NAMALWA (cell line): Measurements from ENCODE around the gene FLACC1.
A peak's percentile ranks its signal among the peaks of the same experiment; 100 is the strongest.

Experiments used
- DNase-seq: peaks from one replicate; pipeline ENCODE4 v3.0.0-alpha.2; 2015; ENCODE audit warnings: low spot score

The FLACC1 gene

DNA sequence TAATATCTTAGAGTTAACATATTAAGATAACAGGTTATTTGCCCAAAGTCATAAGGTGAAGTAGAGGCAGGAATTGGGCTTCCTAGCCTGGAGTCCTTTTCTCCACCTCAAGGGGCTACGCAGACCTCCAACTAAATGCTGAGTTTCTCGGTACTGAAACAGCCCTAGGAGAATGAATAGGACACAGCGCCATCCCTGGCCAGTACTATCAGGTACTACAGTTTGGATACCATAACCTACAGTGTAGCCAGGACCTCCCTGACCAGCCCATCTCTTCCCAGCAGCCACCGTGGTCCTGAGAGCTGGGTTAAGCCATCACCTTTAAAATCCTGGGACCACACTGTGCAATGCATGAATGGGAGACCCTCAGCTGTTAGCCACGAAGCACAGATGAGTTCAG lies 81.2 kb downstream of the FLACC1 start:
- no peak for DNase-seq

DNA sequence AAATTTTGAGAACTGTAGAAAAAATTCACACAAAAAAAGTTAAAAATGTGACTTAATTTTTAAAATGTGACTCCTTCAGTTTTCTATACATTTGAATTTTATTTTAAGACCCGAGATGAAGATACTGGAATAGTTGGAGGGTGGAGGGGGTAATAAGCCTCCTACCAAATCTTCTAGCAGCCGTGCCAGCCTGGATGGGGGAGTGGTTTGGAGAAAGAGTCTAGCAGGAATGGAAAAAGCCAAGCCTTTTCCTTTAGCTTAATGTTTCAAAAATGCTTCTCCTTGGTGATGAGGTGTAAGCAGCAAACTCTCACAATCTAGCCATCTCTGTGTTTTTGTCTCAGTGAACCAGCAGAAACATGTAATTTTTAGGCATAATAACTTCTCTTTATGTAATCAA lies 82.1 kb downstream of the FLACC1 start:
- DNase-seq: no peak

DNA sequence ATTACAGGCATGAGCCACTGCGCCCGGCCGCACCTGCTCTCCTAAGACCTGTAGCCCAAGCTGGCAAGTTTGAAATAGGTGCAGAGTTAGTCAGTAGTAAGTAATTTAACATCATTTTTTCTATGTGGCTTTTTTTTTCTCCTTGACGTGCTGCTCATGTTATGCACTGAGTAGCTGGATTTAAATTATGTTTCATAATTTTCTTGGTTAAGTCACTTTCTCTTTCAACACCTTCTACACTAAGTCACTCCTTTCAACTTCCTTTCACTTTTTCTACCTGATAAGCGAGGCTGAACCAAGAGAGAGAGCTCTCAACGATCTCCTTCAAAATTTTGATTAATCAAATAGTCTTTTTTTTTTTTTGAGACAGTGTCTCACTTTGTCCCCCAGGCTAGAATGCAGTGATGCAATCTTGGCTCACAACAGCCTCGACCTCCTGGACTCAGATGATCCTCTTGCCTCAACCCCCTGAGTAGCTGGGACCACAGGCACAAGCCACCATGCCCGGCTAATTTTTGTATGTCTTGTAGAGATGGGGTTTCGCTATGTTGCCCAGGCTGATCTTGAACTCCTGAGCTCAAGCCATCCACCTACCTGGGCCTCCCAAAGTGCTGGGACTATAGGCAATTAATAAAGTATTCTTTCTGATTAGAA lies 83.7 kb downstream of the FLACC1 start:
- no peak for DNase-seq

DNA sequence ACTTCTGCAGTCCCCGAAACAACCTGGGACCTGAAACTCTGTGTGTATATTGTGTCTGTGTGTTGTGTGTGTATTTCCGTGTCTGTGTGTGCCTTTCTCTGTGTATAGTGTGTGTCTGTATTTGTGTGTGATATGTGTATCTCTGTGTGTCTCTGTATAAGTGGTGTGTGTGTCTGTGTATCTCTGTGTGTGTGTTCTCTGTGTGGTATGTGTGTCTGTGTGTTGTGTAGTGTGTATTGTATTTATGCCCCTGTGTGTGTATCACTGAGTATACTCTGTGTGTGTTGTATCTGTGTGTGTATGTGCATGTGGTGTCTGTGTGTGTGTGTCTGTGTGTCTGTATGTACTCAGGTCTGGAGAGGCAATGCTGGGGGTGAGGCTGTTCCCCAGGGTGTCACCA lies 85.2 kb downstream of the FLACC1 start:
- no peak for DNase-seq

DNA sequence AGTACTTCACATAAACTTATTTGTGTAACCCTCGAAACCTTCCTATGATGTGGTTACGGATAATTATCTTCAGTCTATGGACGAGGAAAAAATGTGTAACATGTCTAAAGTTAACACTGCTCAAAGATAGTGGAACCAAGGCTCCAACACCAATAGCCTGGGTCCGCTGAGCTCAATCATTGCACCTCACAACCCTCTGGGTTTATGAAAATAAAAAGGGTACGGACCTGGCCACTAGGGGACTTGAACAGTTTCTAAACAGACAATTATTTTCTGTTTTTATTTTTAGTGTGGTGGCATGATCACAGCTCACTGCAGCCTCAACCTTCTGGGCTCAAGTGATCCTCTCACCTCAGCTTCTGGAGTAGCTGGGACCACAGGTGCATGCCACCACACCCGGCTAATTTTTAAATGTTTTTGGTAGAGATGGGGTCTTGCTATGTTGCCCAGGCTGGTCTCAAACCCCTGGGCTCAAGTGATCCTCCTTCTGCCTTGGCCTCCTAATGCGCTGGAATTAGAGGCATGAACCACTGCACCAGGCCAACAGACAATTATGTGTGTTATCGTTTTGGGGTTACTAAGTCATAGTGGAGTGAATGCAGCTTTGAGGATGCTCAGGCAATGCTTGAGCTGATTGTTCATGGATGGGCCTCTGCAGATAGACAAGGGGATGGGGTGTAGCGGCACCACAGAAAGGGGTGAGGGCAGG lies 86.7 kb downstream of the FLACC1 start:
- DNase-seq: no peak

DNA sequence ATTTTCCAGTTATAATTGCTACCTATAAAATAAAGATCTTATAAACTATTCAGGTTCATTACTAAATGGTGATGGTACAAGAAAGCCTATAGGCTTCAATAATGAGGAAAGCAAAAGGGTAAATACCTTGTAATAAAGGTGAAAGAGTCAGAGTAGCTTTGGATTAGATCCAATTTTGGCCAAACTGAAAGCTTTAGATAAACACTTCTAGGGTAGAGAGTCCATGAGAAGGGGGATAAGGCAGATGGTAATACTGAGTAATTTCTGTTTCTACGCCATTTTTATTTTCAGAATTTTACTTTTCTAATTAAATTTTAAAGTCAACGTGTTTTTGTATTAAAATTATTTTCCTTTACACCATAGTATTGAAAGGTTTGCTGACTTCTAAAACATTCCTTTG lies 87.4 kb downstream of the FLACC1 start:
- no peak for DNase-seq

DNA sequence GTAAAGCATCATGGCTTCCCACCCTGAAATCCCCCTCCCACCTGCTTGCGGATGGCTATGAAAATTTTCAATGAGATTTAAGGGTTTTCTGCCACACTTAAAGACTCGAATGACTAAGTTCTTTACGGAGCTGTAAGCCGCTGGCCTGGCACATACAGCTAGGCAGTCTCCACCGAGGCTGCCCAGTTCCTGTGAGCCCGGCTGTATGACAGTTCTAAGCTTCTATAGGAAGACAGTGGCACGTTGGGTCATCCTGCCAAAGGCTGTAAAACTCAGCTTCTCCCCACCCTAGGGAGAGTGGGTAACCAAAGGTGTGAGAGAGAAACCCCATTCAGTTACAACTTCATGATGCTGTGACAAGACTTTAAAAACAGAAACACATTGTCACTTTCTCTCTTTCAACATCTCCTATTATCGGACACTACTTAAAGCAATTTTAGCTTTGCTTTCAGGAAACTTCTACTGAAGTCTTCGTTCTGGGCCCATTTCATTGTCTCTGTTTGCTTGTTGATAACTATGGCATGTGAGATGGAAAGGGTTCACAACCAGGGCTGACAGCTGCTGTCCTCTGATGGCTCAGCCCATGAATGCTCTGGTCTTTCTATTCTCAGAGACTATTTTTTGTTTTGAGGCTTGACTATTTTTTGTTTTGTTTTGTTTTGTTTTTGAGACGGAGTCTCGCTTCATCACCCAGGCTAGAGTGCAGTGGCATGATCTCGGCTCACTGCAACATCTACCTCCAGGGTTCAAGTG lies 89.7 kb downstream of the FLACC1 start:
- DNase-seq: no peak

DNA sequence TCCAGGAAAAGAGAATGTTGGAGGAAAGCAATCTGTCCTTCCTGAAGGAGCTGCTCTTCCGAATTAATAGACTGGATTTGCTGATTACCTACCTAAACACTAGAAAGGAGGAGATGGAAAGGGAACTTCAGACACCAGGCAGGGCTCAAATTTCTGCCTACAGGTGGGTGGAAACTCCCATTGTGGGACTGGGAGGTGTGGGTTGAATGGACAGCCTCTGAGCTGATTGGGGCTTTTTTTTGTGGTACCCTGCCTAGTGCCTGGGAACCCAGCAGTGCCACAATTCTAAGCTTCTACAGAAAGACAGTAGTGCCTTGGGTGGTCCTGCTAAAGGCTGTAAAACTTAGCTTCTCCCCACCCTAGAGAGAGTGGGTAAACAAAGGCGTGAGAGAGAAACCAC lies 90.5 kb downstream of the FLACC1 start:
- no peak for DNase-seq

DNA sequence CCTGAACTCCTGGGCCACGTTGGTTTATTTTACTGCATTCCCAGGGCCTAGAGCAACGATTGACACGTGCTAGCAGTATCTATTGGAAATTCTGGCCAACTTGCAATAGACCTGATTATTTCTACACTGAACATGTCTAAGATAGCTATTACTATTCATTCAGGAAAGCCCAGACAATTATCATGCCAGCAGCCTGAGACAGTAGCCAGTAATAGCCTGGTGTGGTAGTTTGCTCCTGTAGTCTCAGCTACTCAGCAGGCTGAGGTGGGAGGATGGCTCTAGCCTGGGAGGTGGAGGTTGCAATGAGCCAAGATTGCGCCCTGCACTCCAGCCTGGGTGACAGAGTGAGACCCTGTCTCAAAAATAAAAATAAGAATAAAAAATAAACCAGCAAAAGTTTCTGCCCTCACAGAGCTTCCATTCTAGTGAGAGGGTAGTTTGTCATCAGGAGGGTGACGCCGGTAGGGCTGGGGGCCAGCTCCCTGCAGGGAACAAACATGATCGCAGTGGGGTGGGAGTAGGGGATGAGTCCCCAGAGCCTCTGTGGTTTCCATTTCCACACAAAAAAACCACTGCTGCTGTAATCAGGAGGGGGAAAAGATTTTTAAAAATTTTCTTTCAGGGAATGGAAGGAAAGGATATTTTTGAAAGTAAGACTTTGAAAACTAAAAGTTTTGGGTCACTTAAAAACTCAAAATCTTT lies 92.5 kb downstream of the FLACC1 start:
- DNase-seq: no peak

DNA sequence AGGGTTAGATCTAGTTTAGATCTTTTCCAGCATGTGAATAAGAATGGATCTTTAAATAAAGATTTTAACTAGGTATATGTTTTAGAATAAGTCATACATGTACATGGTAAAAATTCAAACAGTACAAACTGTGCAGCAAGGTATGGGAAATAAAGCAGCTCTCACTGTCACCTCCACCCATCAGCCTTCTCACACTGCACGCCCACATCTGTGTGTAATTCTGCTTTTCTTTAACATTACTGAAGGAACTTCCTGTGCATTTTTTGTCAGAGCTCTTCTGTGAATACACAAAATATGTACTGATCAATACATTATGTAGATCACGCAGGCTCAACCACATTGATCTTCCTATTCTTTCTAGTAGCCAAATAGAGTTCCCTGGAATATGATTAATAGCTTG lies 93.4 kb downstream of the FLACC1 start:
- DNase-seq: peak; percentile 16

DNA sequence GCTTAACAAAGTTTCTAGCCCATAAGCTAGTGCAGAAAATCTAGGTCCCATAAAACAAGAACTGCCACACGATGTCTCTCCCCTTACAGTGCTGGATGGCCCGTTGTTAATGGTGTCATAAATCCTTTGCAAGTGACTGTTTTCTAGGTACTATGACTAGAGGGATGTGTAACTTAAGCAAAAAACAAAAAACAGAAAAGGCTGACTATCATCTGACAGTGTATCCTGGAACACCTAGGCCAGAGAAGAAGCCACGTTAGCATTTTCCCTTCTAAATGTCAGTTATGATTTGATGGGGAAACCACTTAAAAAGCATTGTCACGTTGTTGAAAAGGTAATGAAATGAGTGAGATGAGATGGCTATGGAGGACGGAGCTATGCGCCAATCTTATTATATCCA lies 94.4 kb downstream of the FLACC1 start:
- DNase-seq: no peak

DNA sequence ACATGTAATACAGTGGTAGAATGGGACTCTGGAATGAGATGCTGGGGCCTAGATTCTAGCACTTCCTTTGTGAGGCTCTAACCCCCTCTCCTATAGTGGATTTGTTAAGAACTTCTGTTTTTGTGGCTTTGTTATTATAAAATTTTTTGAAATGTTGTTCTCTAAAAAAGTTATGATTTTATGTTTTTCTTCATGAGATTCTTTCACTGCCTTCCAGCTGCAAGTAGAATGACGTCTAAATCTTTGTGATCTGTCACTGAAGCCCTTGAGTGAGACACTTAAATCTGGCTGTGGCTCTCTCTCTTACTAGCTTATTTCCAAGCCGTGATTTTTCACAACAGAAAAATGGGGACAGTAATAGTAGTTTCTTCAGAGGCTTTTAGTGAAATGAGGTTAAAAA lies 95.2 kb downstream of the FLACC1 start:
- peak; percentile 24 for DNase-seq

DNA sequence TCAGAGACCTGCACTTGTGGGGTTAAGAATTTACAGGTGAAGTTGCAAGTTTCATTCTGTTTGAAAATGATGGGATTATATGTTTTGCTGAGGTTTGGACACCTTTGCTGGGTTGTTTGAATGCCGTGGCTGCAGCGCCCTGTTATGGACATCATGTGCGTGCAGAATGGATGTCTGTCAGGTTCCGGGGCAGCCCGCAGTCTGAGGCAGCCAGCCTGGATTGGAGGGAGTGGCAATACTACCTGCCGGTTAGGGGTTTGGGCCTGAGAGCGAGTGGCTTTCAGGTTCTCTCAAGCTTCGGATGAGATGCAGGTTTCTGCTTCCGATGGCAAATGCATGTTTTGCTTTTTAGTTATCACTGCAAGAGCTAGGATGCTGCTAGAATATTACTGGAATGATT lies 95.7 kb downstream of the FLACC1 start:
- DNase-seq: no peak

DNA sequence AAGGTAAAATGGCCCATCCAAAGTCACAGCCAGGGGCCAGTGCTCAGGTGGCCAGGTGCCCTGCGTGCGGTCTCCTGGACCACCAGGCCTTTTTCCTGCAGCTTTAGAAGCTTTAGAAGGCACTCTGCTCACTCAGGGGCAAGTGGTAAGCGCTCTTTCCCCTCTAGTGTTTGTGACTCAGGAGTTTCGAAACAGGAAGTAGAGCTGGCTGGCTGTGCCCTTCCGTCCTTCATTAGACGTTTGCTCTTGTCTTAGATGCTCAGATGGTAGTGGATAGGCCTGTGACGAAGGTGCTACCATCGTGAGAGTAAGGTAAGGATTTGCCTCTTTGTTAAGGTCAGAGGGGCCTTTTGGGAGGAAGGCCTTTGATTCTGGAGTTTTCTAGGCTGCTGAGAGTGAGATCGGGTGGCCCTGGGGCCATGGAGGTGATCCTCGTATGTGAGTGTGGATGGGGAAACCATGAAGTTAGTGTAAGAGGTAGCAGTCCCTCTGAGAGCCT lies 96.8 kb downstream of the FLACC1 start, which contains the start of gene CASP8:
TSS of gene CASP8 (plus strand) at position 235 of the 499 bp plus-strand sequence. CDS start 5,951 bp downstream, outside the sequence.
- peak; percentile 89 for DNase-seq

DNA sequence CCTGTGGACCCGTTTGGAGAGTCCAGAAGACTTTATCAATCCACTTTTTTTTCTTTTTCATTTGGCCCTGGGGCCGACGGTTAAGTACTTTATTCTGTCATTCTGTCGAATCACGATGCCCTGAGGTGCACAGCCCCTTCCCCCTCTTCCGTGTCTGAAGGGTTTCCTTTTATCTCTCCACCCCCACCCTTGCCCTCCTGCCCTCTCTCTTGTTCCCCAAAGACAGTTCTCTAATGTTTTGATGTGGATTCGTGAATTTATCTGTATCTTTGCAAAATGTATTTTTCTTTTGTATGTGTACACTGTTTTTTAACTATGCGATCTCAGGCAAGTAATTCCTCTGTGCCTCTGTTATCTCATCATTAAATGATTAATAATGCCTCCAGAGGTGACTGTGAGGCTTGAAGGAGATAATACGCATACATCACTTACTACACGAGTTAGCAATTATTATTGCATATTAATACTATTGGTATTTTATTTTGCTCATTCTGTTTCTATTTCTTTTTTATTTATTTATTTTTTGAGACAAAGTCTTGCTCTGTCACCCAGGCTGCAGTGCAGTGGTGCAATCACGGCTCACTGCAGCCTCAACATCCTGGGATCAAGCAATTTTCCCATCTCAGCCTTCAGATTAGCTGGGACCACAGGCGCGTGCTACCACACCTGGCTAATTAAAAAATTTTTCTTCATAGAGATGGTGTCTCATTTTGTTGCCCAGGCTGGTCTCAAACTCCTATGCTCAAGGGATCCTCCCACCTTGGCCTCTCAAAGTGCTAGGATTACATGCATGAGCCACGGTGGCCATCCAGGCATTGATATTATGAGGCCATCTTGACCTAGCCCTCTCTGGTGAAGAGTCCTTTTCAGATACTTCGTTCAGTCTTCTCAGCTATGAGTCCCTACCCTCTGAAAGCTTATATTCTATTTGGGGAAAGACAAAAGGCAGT lies 98.2 kb downstream of the FLACC1 start:
- DNase-seq: peak; percentile 19

DNA sequence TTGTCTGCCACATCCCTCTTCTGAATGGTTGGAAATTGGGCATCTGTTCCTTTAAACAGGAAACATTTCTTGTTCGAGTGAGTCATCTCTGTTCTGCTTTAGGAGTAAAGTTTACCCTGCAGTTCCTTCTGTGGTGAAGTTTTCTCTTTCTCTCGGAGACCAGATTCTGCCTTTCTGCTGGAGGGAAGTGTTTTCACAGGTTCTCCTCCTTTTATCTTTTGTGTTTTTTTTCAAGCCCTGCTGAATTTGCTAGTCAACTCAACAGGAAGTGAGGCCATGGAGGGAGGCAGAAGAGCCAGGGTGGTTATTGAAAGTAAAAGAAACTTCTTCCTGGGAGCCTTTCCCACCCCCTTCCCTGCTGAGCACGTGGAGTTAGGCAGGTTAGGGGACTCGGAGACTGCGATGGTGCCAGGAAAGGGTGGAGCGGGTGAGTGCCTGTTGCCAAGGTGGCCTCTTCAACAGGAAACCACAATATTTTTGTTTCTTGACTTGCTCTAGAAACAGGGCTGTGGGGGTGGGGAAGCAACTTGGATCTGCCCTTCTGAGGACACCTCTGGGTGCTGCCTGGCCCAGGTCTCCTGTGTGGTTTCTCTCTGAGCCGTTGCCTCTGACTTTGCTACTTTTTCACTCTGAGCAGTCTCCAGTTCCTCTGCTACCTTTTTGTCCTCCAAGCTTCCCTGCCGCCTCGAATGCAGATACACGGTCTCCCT lies 99.0 kb downstream of the FLACC1 start:
- peak; percentile 89 for DNase-seq

DNA sequence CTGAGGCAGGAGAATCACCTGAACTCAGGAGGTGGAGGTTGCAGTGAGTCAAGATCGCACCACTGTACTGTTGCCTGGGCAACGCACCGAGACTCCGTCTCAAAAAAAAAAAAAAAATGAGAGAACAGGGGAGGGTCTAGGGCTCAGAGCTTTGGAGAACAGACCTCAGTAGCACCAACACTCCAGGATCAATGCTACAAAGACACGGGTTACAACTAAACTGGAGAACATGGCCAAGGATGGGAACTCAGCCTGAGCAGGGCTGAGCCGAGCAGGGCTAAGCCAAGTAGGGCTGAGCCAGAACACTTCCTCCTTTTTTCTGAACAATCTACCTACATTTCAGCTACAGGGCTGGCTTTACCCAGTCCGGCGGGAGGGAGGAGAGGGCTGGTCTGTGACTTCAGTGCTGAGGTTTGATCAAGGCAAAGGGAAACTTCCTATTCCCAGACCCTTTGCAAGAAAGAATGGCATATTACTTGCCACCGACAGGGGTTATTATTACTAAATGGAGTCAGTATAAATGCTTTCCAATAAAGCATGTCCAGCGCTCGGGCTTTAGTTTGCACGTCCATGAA lies 99.7 kb downstream of the FLACC1 start:
- DNase-seq: peak; percentile 68

DNA sequence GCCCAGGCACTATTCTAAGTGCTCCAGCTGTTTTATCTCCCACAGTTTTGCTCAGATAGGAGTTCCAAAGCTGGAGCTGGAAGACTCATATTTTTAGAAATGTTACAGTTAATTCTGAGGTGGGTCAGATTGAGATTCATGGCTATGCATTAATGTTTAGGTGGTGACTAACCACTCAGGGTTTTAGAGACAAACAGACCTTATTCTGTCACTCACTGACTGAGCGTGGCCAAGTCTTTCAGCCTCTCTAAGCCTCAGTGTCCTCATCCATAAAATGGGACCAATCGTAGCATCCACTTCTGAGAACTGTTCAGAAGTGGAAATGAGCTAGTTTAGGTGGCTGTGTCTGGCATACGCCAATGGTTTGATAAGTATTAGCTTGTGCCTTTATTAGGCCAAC lies 101.1 kb downstream of the FLACC1 start:
- no peak for DNase-seq

DNA sequence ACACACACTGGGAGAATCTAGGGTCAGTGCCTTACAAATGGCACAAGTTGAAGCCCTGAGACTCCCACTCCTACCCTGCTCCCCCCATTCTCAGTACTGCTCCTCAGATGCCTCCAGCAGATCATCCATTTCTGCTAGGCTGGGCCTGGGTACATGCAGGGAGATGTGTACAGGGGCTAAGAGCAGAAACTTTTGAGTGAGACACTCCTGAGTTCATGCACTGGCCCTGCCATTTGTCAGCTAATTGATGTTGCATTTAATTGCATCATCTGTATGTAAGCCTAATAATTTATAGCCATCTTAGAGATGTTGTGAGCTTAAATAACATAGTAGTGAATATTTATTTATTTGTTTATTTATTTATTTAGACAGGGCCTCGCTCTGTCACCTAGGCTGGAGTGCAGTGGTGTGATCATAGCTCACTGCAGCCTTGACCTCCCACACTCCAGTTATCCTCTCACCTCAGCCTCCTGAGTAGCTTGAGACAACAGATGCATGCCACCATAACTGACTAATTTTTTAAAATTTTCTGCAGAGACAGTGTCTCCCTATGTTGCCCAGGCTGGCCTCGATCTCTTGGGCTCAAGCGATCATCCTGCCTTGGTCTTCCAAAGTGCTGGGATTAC lies 101.6 kb downstream of the FLACC1 start:
- peak; percentile 9 for DNase-seq
